DND-41 (cell line): ENCODE results near the gene A3GALT2.
A peak's percentile ranks its signal among the peaks of the same experiment; 100 is the strongest.

Source experiments
- ATAC-seq: fragments of 200-7000 bp; cut with Tn5 transposase; 3 replicates; pipeline ENCODE4 v1.9.1; 2021; ENCODE audit warnings: low read depth; ENCODE audit not compliant: insufficient read depth
- DNase-seq: peaks from one replicate; pipeline ENCODE4 v3.0.0-alpha.2; 2020
- H2AFZ ChIP-seq: 2 replicates; pipeline ENCODE4 v1.6.0; 2012; ENCODE audit warnings: low read depth, low read length
- H3K27ac ChIP-seq: 2 replicates; pipeline ENCODE4 v1.5.1; 2012; ENCODE audit warnings: low read length, inconsistent platforms
- H3K27me3 ChIP-seq: fragments of 200-600 bp; sonication (generic); 2 replicates; pipeline ENCODE4 v1.6.0; 2012; ENCODE audit warnings: low read length, mild to moderate bottlenecking, inconsistent platforms; ENCODE audit not compliant: insufficient read depth, poor library complexity
- H3K36me3 ChIP-seq: 2 replicates; pipeline ENCODE4 v1.5.1; 2012; ENCODE audit warnings: low read length, inconsistent platforms; ENCODE audit not compliant: insufficient read depth
- H3K4me1 ChIP-seq: 2 replicates; pipeline ENCODE4 v1.5.1; 2012; ENCODE audit warnings: mild to moderate bottlenecking, low read length; ENCODE audit not compliant: insufficient read depth
- H3K4me2 ChIP-seq: 2 replicates; pipeline ENCODE4 v1.6.0; 2012; ENCODE audit warnings: mild to moderate bottlenecking, moderate library complexity, low read length, inconsistent platforms; ENCODE audit not compliant: insufficient read depth
- H3K4me3 ChIP-seq, 2 experiments: fragments of 200-600 bp in 1 of 2; shearing (Covaris generic) in 1 of 2; 2 replicates each; pipeline ENCODE4 v1.5.1; 2012 to 2016; ENCODE audit warnings: inconsistent platforms in 2 of 2, low read length in 2 of 2, mild to moderate bottlenecking in 2 of 2, low read depth in 1 of 2, moderate library complexity in 1 of 2
- H3K79me2 ChIP-seq: 2 replicates; pipeline ENCODE4 v1.6.0; 2012; ENCODE audit warnings: low read length, inconsistent platforms; ENCODE audit not compliant: insufficient read depth
- H3K9ac ChIP-seq: 2 replicates; pipeline ENCODE4 v1.6.0; 2012; ENCODE audit warnings: low read depth, mild to moderate bottlenecking, inconsistent platforms, low read length, moderate library complexity
- H3K9me3 ChIP-seq: 2 replicates; pipeline ENCODE4 v1.5.1; 2012; ENCODE audit warnings: low read length, moderate library complexity, mild to moderate bottlenecking, inconsistent platforms; ENCODE audit not compliant: insufficient read depth, severe bottlenecking
- H4K20me1 ChIP-seq: 2 replicates; pipeline ENCODE4 v1.6.0; 2012; ENCODE audit warnings: low read length; ENCODE audit not compliant: insufficient read depth
- EZH2 ChIP-seq: IDR thresholded peaks from 3 replicates; pipeline ENCODE4 v1.6.1; 2012; ENCODE audit warnings: borderline replicate concordance, low read depth, mild to moderate bottlenecking, moderate library complexity, low read length, inconsistent platforms; ENCODE audit not compliant: severe bottlenecking
- TF ChIP-seq, protein P1 (sequence below): IDR thresholded peaks from 2 replicates; pipeline ENCODE4 v1.5.1; 2012; ENCODE audit warnings: borderline replicate concordance, low read length, moderate library complexity, mild to moderate bottlenecking; ENCODE audit not compliant: poor library complexity, severe bottlenecking; ENCODE audit errors: extremely low read depth

A3GALT2 gene

DNA sequence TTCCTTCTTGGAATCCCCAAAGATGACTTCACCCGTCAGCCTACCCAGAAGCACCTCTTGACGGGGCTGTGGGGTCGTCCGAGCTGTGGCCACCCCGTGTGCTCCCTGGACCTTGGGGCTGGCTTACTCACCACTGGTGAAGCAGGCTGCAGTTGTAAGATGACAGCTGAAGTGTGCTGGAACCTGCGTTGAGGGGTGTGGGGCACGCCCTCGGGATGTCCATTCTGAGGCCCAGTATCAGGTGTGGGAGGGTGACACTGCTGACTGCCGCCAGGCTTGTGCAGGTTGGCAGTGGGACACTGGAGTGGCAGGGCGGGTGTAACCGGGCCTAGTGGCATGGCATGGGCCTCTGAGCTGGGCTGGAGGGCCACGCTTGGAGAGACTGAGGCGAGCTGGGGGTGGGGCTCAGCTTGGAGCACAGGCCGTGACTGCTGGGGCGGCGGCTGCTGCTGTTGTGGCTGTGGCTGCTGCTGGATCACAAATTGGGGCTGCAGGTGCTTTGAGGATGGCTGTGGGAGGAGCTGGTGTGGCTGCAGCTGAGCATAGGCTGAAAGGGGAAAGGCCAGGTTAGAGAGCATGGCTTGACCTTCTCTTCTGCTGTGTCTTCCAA lies 33.9 kb upstream of the A3GALT2 start:
- Histone ChIP-seq H3K4me1 (peaks cover 15% of the 10 kb centered on the region), H3K9ac (no peak overlapping the region), H3K27me3 (no peaks in the 10 kb centered on the region), H3K9me3 (no peaks in the 10 kb centered on the region), H3K36me3 (no peaks in the 10 kb centered on the region), H3K79me2 (no peaks in the 10 kb centered on the region), H3K27ac (no peak overlapping the region), H2AFZ (no peak overlapping the region), H3K4me2 (no peak overlapping the region), H4K20me1 (no peaks in the 10 kb centered on the region), H3K4me3 (no peak overlapping the region)
- DNase-seq (no peak), ATAC-seq (no peak)
- no peak for TF ChIP-seq EZH2
- TF ChIP-seq, protein P1, sequence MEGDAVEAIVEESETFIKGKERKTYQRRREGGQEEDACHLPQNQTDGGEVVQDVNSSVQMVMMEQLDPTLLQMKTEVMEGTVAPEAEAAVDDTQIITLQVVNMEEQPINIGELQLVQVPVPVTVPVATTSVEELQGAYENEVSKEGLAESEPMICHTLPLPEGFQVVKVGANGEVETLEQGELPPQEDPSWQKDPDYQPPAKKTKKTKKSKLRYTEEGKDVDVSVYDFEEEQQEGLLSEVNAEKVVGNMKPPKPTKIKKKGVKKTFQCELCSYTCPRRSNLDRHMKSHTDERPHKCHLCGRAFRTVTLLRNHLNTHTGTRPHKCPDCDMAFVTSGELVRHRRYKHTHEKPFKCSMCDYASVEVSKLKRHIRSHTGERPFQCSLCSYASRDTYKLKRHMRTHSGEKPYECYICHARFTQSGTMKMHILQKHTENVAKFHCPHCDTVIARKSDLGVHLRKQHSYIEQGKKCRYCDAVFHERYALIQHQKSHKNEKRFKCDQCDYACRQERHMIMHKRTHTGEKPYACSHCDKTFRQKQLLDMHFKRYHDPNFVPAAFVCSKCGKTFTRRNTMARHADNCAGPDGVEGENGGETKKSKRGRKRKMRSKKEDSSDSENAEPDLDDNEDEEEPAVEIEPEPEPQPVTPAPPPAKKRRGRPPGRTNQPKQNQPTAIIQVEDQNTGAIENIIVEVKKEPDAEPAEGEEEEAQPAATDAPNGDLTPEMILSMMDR: no peak

DNA sequence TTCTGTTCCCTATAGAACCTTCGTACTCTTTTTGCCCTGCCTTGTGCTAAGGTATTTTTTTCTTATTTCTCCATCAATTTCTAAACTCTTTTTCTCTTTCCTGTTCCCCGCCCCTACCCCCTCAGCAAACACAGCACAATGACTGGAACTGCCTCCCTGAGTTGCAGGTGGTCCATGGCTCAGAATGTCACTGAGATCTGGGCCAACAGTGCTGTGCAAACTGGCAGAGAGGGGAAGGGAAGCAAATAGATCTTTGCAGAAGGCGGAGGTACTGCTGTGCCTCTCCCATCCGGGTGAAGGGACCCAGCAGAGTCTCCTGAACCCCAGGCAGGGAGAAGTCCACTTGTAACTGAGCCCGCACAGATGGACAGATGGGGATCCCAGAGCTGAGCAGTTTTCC lies 32.6 kb upstream of the A3GALT2 start:
- ATAC-seq (no peak), DNase-seq (no peak)
- no peak overlapping the region for H3K4me3 ChIP-seq
- H3K9ac ChIP-seq: no peak overlapping the region
- TF ChIP-seq, protein P1: no peak
- no peak for TF ChIP-seq EZH2
- H4K20me1 ChIP-seq: peaks cover 3% of the 10 kb centered on the region; the same call in 1 of the 2 replicates
- no peaks in the 10 kb centered on the region for H3K27me3 ChIP-seq
- H3K4me1 ChIP-seq: peaks cover 18% of the 10 kb centered on the region
- no peak overlapping the region for H3K27ac ChIP-seq
- H3K4me2 ChIP-seq: no peak overlapping the region
- H3K9me3 ChIP-seq: no peaks in the 10 kb centered on the region
- H3K79me2 ChIP-seq: peaks cover 10% of the 10 kb centered on the region
- H2AFZ ChIP-seq: no peak overlapping the region
- peaks cover 3% of the 10 kb centered on the region; the same call in 1 of the 2 replicates for H3K36me3 ChIP-seq

DNA sequence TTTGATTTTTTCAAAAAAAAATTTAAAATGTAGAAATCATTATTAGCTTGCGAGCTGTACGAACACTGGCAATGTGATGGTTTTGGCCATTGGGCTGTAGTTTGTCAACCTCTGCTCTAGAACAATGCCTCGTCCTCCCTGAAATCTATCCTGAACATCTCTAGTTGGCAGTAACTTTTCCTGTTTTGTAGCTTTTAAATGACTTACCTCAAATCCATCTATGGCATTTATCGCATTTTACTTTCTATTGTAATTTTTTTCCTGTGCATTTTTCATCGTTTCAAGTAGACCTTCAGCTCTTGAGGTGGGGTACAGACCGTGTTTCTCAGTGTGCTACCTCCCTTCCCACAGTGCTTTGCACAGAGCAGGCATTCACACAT lies 30.4 kb upstream of the A3GALT2 start:
- Histone ChIP-seq H3K9ac (no peak overlapping the region), H3K9me3 (no peaks in the 10 kb centered on the region), H3K27ac (no peak overlapping the region), H3K27me3 (no peaks in the 10 kb centered on the region), H3K4me3 (no peak overlapping the region; a peak in 1 of 4 replicates), H3K4me1 (peaks cover 40% of the 10 kb centered on the region), H4K20me1 (peaks cover 24% of the 10 kb centered on the region), H2AFZ (no peak overlapping the region), H3K36me3 (peaks cover 18% of the 10 kb centered on the region; the same call in 1 of the 2 replicates), H3K79me2 (peaks cover 33% of the 10 kb centered on the region), H3K4me2 (peak overlapping the region; percentile 95)
- DNase-seq: no peak
- ATAC-seq: no peak
- no peak for TF ChIP-seq EZH2
- TF ChIP-seq, protein P1: no peak
